CD4-positive, alpha-beta T cell treated with Interleukin-17A for 1 hour (primary cell): ENCODE data around the gene FAM89A.
"Not testable (repeated sequence)": the region's sequence is repeated elsewhere in the genome, so short reads cannot be mapped to it uniquely, and the experiment has no call there.

Experiments used
- DNase-seq: peaks from one replicate; pipeline ENCODE4 v3.0.0-alpha.2; 2020

Gene FAM89A

DNA sequence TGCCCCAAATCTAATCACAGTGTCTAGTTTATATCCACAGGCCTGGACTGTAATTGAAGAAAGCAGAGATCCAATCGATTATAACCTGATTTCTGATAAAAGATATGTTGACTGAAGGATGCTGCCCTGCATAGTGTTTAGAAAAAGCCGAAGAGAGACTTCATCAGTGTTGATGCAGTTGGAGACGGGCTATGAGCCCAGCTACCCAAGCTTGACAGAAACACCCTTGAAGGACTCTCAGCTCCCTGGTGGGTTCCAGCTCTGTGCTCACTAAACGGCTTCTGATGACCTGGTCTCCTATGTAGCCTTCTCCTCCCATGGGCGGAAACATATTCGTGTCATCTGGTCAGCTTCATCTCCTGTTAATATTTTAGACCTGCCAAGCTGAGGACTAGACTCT, 10.2 kb downstream of the FAM89A start:
- no peak for DNase-seq

GRCh38 chr1:231029247-231029646, 10.8 kb downstream of the FAM89A start:
- DNase-seq = not testable (repeated sequence)

DNA sequence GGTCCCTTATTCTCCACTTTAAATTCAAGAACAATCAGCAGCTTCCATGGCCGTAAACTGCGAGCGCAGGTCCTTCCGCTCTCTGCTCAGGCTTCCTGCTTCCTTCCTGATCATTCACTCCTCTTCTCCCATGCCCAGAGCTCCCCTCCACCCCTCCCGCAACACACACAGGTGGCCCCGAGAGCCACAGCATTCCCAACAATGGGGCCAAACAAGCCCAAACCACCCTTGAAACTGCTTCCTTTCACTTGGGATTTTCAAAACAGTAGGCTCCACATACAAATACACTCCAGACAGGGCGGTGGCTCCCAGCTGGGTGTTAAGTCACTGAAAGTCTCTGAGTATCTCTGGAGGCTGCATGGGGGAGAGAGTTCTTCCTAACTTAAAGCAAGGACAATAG, 11.4 kb downstream of the FAM89A start:
- no peak for DNase-seq

DNA sequence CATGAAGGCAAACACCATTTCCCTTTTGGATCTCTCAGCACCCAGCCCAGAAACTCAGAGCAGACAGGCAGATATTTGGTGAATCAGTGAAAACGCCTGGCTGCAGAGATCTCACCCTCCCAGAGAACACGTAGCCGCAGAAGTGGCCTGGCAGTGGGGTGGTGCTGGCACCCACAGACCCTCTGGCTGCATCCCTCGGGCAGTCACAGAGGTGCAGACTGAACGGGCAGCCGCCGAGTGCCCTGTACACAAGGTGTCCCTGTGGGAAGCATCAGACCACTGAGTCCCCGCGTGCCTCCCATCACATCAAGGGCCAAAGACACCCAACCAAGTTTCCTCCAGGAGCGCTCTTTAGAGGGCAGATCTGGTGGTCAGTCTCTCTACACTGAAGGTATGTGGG, 12.1 kb downstream of the FAM89A start:
- DNase-seq = no peak

DNA sequence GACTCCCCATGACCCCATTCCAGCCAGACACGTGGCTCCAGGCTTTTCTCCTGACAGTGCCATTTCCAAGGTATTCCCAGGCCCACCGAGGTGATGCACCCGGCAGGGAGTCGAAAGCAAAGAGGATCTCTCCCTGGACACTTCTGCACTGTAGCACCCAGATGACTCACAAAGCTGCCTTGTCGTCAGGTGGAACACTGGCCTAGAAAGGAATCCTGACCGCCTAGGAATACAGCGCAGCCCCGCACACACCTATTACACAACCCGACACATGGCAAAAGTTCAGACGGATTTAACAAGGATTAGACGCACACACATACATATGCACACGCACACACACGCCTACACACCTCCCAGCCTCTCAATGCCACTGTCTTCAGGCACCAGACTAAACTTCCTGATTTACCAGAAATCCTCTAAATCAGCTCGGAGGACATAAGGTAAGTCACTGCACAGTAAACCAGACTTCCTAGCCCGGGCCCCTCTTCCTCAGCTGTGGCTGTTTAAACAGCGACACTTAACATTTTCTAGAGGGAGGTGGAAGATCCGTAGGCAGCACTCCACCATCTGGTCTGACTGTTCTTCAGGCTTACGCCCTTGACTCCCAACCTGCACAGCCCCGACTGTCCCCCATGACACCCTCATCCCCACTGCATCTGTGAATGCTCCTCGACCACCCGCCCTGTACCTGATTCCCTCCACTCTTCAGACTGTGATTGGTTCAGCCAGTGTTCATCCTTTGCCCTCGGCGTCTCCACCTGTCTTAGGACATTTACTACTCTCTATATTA, 12.7 kb downstream of the FAM89A start:
- DNase-seq = no peak

DNA sequence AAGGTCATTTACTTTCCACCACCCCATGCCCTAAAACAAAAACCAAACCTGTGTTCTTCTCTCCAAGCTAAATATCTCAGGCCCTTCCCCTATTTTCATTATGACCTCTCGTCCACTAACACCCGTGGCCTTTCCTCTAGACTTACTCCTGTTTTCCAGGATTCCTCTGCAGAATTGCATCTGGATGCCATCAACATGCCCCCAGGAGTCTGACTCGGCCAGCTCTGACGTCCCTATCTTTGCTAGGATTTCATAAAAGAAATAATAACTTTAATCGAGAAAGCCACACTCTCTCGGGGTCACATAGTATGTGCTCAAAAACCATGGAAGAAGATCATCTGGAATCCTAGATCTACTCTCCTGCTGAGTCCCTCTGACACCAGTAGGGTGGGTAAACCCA, 13.5 kb downstream of the FAM89A start:
- DNase-seq = no peak

DNA sequence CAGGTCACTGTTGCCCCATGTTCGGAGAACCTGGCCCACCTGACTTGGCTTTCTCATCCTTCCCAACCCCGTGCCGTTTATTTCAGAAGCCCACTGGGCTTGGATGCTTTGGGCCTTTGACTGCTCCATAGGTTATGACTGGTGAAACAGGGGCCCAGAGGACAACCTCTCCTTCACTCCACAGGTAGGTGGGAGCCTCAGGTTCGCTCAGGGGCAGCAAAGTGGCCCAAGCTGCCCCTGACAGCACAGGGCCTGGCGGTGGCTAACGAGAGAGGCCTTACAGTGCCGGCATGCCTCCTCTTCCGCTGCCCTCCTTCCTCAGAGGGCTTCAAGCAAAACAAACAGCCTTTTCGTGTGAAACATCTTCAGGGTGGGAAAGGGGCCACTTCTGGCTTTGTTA, 16.9 kb downstream of the FAM89A start:
- no peak for DNase-seq

DNA sequence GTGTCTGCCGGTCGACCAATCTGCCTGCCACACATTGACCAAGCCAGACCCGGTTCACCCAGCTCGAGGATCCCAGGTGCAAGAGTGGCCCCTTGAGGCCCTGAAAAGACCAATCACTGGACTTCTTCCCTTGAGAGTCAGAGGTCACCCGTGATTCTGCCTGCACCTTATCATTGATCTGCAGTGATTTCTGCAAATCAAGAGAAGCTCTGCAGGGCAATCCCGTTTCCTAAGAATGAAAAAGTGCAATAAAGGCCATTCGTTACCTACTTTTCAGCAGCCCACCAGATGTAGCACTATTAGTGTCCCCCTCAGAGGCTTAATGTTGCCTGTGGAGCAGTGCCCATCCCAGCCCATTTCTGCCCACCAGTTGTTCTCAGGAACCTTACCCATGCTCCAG, 17.5 kb downstream of the FAM89A start:
- DNase-seq = not testable (repeated sequence)

DNA sequence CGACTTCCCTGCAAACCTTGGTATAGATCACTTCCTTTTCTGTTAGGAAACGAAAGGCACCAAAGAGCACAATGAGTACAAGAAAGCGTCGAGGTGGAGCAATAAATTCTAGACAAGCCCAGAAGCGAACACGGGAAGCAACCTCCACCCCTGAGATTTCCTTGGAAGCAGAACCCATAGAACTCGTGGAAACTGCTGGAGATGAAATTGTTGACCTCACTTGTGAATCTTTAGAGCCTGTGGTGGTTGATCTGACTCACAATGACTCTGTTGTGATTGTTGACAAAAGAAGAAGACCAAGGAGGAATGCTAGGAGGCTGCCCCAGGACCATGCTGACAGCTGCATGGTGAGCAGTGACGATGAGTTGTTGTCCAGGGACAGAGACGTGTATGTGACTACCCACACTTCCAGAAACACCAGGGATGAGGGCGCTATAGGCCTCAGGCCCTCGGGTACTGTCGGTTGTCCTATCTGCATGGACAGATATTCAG, 18.5 kb downstream of the FAM89A start:
- DNase-seq = no peak

- DNase-seq = no peak
Observed at GRCh38 chr1:231020816-231021215, 19.2 kb downstream of the FAM89A start.

- no peak for DNase-seq
Observed at GRCh38 chr1:231020139-231020601, 19.9 kb downstream of the FAM89A start.

DNA sequence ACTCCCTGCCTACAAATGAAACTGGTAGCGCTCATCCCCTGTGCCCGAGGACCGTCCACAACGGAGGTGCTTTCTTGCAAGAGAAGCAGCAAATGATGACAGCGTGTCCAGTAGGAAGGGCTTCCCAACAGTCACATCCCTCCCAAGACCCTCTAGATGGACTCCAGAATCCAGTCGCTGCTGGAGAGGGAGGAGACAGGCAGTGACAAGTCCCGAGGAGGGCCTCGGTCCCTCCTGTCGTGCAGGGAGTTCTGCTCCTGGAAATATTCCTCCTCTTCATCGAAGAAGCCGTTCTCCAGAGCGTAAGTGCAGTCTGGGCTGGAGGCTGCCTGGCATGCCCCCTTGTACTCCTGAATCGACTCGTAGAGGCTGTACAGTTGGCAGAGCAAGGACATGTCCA, 20.3 kb downstream of the FAM89A start:
- DNase-seq = no peak

GRCh38 chr1:231016966-231017365, 23.1 kb downstream of the FAM89A start:
- no peak for DNase-seq

DNA sequence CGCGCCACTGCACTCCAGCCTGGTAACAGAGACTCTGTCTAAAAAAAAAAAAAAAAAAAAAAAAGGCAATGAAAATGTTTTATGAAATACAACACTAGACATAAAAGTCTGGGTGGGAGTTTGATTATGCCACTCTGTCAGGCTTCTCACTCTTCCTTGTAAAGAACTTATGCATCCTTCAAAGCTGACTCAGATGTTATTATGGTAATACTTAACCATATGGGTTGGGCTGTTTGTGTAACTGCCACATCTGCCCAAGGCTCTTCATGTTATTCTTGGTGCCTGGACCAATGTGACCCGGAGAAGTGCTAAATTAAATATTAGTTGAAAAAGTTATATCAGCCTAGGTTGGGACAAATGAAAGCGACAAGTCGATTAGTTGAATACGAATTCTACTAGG, 23.8 kb downstream of the FAM89A start:
- no peak for DNase-seq

- DNase-seq = no peak
Observed at GRCh38 chr1:231013391-231014015, 26.6 kb downstream of the FAM89A start.

GRCh38 chr1:231011963-231012362, 28.1 kb downstream of the FAM89A start:
- DNase-seq = no peak

- no peak for DNase-seq
Observed at GRCh38 chr1:231011360-231011759, 28.7 kb downstream of the FAM89A start.

GRCh38 chr1:231007535-231007934, 32.5 kb downstream of the FAM89A start:
- not testable (repeated sequence) for DNase-seq

DNA sequence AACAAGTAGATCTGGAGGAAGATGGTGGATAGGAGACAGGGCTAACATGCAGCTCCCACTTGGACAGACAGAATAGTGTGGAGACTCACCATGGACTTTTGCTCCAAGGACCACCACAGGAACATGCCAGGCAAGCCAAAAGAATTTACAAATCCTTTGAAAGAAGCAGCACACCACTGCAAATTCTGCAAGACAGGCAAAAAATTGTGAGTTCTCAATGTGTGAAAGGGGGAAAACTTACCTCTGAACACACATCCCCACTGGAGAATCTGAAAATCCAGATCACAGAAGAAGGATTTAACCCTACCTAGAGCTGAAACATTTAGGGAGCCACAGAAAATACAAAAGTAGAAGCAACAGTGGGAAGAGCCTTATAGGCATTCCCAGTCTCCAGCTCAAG, 38.2 kb downstream of the FAM89A start:
- DNase-seq = no peak

DNA sequence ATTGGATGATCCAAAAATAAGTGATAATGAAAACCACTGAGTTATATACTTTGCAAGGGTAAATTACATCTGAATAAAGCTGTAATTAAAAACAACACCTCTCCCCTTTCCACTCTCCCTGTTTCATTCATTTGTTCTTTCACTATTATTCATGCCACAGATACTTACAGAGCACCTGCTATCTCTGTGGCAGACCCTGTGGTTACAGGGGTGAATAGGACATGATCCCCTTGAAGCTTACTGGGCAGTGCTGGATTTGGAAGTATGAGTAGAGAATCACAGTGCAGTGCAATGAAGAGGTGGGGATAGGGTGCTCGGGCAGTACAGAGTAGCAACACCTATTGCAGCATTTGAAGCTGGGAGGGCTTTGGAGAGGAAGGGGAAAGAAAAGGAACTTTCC, 39.4 kb downstream of the FAM89A start:
- DNase-seq = no peak

- DNase-seq = no peak
Observed at GRCh38 chr1:231000201-231000600, 39.9 kb downstream of the FAM89A start.

GRCh38 chr1:230994860-230995259, 45.2 kb downstream of the FAM89A start:
- no peak for DNase-seq

GRCh38 chr1:230992100-230992774, 47.8 kb downstream of the FAM89A start:
- DNase-seq = no peak

- no peak for DNase-seq
Observed at GRCh38 chr1:230987448-230987847, 52.6 kb downstream of the FAM89A start.
